ENCODE data around the gene MED12L.

MED12L gene

DNA sequence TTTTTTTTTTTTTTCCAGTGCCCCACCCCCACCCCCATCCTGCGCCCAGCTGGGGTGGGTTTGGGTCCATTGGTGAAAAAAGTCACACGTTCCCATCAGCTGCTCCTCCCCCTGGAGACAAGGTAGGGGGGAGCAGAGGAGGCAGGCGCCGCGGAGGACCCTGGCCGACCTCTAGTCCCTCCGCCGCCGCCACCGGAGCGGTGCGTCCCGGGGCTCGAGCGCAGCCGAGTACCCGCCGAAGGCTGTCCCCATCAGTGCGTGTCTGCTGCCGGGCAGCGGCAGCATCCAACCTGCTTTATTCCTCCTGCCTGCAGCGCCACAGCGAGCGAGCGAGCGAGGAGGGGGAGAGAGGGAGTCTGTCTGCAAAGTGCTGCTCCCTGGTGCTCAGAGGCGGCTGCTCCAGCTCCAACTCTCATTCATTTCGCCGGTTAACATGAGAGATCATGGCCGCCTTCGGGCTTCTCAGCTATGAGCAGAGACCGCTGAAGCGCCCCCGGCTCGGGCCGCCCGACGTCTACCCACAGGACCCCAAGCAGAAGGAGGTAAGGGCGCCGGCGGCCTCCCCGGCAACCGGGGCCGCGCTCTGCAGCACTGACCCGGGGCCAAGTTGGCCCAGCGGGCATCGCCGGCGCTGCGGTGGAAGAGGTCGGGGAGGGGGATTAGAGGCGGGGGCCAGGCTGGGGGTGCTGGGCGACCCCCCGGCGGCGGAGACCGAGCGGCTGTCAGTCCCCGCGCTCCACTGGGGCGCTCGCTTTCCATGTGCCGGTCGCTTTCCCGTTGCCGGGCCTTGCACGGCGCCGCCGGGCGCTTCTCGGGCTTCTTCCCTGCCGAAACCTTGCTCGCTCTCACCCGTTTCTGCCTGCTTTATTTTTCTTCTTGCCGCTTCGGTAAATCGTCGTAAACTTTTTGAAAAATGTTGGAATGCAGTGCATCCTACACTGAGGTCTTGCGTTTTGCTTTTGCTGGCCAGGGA lies 1.3 kb downstream of the MED12L start:
- DNase-seq: peak; percentile 89

GRCh38 chr3:151087648-151088047 lies 2.2 kb downstream of the MED12L start:
- DNase-seq: peak; percentile 12

DNA sequence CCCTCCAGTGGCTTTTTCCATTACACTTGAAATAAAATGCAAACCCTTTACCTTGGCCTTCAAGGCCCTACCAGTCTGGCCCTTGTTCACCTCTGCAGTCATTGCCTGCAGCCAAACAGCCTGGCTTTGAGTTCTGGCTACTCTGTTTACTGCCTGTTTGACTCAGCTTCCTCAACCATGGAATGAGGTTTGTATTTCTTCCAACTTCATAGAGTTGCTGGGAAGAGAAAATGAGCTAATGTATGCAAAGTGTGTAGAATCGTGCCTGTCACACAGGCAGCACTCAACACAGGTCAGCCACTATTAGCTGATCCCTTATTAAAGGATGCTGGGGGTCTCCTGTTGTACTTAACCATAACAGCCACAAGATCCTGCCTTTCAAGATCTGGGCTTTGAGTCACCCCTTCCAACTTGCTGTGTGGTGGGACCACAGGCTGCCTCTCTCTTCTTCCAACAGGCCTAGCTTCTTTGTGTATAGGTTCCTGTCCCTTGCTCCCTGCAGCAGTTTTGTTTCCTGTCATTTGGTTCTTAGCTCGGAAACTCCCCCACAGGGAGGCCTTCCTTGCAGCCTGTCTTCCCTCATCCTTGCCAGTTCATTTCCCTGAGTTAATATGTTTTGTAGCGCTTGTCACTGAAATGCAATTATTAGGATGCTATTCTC lies 6.4 kb downstream of the MED12L start:
- no peak for DNase-seq

DNA sequence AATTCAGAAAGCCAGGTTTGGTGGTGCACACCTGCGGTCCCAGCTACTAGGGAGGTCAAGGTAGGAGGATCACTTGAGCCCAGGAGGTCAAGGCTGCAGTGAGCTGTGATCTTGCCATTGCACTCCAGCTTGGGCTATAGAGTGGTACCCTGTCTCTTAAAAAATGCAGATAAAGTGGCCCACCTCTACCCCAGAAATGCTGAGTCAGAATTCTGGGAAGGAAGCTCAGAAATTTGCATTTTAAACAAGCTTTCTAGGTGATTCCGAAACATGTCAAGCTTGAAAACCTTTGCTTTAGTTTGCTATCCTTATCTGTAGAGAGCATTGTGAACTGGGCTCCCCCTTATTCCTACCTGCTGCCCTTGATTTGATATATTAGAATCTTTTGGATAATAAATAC lies 7.7 kb downstream of the MED12L start:
- DNase-seq: no peak

- no peak for DNase-seq
Observed at GRCh38 chr3:151093905-151094304, 8.4 kb downstream of the MED12L start.

DNA sequence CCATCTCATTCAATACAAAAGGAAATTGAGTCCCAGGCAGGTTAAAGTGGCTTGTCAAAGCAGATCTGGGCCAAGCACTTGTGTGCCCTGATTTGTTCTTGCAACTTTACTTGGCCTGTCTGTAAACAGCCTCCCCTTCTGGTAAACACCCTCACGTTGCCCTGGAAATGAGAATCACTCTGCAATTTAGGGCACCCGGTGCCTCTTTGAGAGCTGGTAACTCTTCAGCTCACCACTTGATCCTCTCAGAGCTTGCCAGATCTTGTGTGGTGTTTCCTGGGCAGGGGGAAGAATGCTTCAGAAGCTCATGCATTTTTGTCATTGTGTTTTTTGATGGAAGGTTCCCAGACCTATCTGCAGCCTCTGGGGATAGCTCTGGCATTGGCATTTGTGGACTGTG lies 11.3 kb downstream of the MED12L start:
- DNase-seq: no peak

DNA sequence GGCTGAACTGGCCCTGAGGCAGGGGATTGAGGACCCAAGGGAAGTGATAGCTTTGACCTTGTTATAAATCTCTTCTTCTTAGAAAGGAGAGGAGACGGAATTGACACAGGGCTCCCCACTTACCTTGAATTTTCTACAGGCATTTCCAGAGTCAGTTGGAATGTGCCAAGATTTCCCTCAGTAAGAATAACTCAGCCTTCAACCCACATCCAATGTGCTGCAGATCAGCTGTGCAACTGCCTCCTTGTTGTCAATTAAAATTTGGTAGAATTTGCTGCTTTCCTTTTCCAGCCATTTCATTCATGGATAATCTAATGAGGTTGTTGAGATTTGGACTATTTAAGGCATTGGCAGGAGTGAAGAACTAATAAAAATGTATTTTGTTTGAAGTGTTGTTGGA lies 14.6 kb downstream of the MED12L start:
- DNase-seq: no peak

- no peak for DNase-seq
Observed at GRCh38 chr3:151101270-151101969, 16.0 kb downstream of the MED12L start.

GRCh38 chr3:151106311-151106710 lies 20.8 kb downstream of the MED12L start:
- no peak for DNase-seq

DNA sequence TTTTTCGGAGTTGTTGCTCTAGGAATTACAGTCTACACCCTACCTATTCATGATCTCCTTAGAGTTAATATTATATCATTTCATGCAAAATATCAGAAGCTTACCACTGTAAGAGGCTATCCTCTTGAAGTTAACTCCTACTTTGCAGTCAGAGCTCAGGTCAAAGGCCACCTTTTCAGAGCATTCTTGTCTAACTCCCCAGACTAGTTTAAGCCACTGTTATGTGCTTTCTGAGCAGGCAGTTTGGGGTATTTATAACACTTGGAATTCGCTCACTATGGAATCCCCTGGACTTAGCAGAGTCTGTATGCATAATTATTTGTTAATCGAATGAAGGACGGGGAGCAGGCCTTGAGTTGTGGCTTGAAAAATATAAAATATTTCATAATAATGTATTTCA lies 21.7 kb downstream of the MED12L start:
- no peak for DNase-seq

- DNase-seq: no peak
Observed at GRCh38 chr3:151107701-151108100, 22.2 kb downstream of the MED12L start.

- DNase-seq: no peak
Observed at GRCh38 chr3:151109286-151109800, 23.9 kb downstream of the MED12L start.

- no peak for DNase-seq
Observed at GRCh38 chr3:151112731-151113130, 27.3 kb downstream of the MED12L start.

DNA sequence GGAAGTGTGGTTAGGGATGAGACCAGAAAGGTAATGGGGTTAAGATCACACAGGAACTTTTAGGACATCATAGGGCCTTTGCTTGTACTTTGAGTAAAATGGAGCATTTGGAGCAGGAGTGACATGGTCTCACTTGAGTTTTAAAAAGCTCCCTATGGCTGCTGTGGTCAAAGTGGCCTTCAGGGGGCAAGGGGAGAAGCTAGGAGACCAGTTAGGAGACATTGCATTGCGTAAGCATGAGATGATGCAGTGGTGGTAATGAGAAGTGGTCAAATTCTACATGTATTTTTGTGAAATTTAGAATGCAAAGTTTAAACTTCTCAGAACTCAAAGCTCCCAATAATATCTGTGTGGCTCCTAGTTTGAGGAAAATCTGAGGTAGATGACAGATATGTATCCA lies 27.9 kb downstream of the MED12L start:
- no peak for DNase-seq

DNA sequence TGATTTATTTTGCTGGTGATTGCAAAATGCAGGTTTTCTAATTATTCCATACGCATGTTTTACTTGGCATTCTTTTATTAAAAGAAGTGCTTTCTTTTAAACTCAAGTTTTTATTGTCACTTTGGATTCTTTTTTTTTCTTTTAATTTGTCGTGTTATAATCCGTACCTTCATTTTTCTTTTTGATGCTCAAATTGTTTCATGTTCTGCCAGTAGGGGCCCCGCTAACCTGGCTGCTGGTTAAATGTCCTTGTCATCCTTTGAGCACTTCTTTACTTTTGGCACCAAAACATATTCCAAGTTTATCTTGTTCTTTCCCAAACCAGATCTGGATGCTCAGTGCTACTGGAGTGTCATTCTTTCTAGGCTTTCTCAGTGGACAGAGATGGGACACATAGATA lies 31.6 kb downstream of the MED12L start:
- DNase-seq: no peak

DNA sequence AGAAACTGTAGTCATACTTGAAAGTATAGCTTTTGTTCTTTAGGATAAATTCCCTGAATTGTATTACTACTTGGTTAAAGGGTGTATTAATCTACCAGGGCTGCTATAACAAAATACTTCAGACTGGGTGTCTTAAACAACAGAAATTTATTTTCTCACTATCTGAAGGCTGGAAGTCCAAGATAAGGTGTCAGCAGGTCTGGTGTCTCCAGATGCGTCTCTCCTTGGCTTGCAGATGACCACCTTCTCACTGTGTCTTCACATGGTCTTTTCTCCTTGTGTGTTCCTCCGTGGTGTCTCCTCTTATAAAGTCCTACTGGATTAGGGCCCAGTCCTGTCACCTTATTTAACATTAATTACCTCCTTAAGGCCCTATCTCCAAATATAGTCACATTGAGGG lies 33.7 kb downstream of the MED12L start:
- DNase-seq: no peak

- no peak for DNase-seq
Observed at GRCh38 chr3:151120409-151120808, 34.9 kb downstream of the MED12L start.

- DNase-seq: no peak
Observed at GRCh38 chr3:151121016-151121415, 35.6 kb downstream of the MED12L start.

- no peak for DNase-seq
Observed at GRCh38 chr3:151123827-151124226, 38.4 kb downstream of the MED12L start.

- no peak for DNase-seq
Observed at GRCh38 chr3:151124476-151124875, 39.0 kb downstream of the MED12L start.

- DNase-seq: no peak
Observed at GRCh38 chr3:151130428-151130827, 45.0 kb downstream of the MED12L start.

GRCh38 chr3:151133175-151133574 lies 47.7 kb downstream of the MED12L start:
- DNase-seq: no peak

- DNase-seq: no peak
Observed at GRCh38 chr3:151133917-151134450, 48.5 kb downstream of the MED12L start.

Data from NCI-H2171 treated with DMSO at 0.1 percent for 48 hours (cell line).